Skeletal muscle cell (primary cell): ENCODE data around the gene CHN2.

ENCODE experiments used
- DNase-seq: peaks from one replicate; pipeline ENCODE4 v3.0.0-alpha.2; 2010; ENCODE audit warnings: low read depth
- H3K4me3 ChIP-seq: 2 replicates; pipeline ENCODE4 v1.5.1; 2011; ENCODE audit warnings: low read depth, mild to moderate bottlenecking, control low read depth, low read length, moderate library complexity

The CHN2 gene

DNA sequence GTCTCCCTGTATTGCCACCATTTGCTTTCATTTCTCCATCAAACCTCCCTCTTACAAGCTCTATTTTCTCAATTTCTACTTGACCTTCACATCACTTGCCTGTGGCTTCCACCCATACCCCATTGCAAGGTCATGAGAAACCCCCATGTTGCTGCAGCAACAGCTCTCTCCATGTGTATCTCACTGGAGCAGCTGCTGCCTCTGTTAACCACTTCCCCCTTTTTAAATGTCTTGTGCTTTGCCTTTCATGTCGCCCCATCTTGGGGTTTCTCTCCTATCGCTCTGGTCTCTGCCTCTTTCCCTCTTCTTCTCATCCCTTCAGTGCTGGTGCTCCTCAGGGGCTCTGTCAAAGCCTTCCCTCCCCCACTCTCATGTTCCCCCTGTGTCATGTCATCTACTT is 148.8 kb downstream of the CHN2 start:
- no peak overlapping the region for H3K4me3 ChIP-seq
- DNase-seq, result no peak

DNA sequence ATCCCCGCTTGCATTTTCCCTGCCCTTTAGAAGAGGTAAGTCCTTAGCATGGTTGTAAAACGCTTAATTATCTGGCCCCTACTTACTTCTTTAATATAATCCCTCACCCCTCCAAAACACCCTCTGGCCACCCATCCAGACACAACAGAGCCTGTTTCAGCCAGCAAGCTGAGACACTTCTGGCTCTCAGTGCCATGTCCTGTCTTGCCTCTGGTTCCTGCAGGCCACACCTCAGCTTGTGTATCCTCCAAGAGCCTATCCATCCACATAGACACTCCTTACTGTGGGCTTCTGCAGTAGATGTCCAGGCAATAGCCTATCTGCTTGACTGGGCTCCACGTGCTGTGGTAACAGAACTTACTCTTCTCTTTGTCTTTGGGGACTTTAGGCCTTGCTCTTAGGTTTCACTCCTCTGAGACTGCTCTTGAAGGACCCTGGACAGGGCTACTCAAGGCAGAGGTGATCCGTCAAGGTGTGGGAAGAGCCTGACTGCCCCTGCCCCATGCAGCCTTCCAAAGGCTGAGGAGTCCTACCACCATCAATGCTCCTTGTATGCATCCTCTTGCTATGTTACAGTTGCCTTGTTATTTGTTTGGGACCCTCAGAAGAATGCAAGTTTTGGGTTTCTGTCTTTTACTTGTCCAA is 149.9 kb downstream of the CHN2 start:
- no peak overlapping the region for H3K4me3 ChIP-seq
- no peak for DNase-seq

DNA sequence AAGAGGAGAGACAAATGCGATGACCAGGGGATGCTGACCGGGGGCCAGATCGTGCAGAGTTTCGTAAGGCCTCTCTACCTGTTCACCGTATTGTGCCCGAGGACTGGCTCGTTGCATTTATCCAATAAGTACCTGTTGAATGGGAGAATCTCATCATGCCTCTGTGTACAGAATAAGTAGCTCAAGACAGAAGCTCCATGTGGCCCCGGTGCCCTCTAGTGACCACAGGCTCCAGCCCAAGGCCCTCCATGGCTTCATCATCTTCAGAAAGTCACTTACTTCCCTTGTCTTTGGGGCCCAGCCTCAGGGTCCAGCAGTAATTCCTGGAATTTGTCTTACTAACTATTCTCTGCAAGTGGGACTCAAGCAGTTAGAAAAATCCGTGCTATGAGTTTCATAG is 151.0 kb downstream of the CHN2 start:
- H3K4me3 ChIP-seq, result no peak overlapping the region
- no peak for DNase-seq

DNA sequence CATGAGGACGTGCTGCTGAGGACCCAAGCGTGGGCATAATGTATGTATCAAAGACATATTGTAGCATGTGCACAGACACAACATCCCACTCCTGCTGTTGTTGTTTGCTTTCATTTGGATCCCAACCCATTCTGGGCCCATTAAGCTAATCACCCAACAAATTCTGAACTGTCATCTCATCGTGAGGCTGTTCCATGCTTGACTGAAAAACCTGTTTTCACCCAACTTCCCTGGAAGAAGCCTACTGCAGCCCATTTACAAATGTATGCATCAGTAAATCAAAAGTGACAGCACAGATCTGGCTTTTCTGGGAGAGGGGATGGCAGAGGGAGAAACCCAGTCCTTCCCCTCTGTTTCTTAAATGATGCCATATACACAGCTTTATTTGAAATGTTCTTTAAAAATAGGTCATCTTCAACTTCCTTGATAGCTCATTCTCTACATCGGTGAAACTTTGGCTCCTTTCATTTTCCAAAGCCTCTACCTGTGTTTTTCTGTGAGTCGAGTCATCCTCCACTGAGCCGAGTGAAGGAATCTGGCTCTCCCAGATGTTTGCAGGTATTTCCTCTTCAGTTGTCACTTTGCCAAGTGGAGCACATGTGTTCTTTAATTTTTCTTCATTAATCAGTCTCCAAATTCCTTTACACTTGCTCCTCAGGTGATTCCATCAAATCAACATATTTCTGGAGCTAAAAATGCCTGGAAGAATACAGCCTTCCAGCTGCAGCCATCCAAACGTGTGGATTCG is 151.8 kb downstream of the CHN2 start:
- DNase-seq, result no peak
- no peak overlapping the region for H3K4me3 ChIP-seq

DNA sequence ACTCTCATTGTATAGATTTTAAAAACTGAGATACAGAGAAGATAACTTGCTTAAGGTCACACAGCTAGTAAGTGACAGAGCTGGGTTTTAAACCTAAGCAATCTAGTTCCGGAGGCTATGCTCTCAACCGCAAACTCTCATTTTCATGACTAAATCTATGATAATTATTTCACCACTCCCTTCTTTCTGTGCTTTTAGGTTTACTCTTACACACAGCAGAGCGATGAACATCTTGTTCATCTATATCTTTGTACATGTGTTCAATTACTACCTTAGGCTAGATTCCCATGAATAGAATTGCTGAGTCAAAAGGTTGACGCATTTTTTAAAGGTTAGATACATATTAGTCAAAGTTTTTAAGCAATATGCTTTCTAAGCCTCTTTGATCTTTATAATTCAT is 154.8 kb downstream of the CHN2 start:
- no peak overlapping the region for H3K4me3 ChIP-seq
- no peak for DNase-seq

DNA sequence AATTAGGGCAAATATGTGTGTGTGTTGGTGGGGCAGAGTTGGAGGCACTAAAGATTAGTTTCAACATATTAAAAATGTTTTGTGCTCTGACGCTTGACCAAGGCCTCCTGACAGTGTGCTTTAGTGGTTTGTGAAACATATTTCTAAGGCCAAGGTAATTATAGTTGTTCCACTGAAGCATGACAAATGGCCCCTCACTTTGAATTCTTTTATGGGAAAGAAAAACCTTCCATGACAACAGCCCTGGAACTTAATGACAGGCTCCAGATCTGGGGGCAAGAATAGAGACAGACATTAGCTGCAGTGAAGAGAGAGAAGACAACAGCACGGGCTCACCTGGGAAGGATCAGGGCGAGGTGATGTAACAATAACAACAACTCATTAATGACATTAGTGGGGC is 155.8 kb downstream of the CHN2 start:
- H3K4me3 ChIP-seq, result no peak overlapping the region
- no peak for DNase-seq

DNA sequence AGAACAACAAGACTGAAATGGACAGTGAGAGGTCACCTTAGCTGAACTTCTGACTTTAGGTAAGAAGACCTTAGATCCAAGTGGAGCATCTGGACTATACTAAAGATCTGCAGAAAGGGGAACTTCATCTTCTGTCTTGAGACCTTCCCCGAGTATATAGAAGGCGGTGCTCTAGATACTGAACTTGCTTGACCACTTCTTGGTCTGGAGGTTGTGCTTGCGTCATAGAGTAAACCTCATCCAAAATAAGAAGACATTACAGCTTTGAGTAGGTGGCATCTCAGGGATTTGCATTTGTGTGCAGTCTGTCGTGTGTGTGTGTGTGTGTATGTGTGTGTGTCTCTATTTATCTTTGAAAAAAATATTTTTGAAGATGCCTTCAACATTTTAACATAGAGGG is 157.5 kb downstream of the CHN2 start:
- no peak for DNase-seq
- H3K4me3 ChIP-seq, result no peak overlapping the region

DNA sequence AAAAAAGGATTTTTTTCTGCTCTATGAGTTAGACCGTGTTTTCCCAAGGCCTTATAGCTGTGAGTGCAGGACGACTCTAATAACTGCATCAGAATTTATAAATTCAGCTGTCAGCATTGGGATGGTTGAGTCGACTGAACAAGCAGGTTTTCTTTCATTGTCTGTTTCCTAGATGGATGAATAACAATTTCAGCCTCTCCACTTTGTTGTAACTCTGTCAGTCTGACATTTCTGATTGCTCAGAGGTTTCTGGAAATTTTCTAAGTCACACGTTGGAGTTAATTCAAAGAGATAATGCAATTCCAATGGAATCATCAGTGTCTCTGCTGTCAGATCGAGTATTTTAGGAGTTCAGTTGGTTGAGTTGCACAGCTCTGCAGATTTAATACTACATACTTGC is 159.2 kb downstream of the CHN2 start:
- H3K4me3 ChIP-seq, result no peak overlapping the region
- DNase-seq, result no peak

DNA sequence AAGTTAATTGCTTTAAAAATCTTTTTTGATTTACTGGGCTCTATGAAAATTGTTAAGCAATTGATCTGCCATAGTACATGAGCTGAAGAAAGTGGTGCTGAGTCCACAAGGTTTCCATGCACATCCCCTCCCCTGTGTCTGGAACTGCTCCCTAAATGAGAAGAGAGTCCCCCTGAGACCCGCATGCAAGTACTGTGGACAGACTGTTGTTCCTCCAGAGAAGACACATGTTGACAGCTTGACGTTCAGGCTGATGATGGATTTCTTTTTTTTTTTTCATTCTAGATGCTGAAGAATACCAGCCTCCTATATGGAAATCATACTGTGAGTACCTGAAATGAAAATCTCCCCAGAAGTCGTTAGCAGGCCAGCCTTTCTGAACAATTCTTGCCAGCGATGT is 159.8 kb downstream of the CHN2 start:
- no peak overlapping the region for H3K4me3 ChIP-seq
- DNase-seq, result no peak

DNA sequence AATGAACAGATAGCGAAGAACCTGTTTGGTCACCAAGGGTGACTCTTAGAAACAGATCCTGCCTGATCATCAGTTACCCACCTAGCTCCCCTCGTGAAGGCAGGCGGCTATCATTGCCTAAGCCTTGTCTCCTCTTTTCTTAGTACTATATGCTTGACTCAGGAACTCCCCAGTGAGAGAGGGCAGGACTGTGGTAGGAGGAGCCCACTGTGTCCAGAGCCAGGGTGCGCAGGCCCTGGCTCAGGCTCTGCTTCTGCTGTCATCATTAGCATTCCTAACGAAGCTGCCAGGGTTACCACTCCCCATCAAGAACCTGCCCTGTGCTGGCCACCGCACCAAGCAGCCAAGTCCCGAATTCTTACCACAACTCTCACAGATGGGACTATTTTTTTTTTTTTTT is 160.8 kb downstream of the CHN2 start:
- DNase-seq, result no peak
- no peak overlapping the region for H3K4me3 ChIP-seq

DNA sequence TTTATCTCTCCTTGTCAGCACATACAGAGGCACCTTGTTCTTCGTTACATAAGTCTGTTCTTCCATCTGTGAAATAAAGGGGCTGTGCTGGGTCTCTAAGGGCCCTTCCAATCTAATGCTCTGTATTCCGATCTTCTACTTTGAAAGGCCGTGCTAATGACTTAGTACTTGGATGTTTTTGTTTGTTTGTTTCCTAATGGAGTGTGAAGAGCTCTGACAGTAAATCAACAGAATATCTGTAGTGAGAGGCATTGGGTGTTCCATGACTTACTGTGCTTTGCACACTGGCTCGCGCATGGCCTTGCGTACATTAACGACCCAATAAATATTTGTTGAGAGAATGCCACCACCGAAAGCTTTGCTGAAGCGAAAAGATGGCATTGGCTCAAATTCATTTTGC is 162.1 kb downstream of the CHN2 start:
- no peak for DNase-seq
- no peak overlapping the region for H3K4me3 ChIP-seq

DNA sequence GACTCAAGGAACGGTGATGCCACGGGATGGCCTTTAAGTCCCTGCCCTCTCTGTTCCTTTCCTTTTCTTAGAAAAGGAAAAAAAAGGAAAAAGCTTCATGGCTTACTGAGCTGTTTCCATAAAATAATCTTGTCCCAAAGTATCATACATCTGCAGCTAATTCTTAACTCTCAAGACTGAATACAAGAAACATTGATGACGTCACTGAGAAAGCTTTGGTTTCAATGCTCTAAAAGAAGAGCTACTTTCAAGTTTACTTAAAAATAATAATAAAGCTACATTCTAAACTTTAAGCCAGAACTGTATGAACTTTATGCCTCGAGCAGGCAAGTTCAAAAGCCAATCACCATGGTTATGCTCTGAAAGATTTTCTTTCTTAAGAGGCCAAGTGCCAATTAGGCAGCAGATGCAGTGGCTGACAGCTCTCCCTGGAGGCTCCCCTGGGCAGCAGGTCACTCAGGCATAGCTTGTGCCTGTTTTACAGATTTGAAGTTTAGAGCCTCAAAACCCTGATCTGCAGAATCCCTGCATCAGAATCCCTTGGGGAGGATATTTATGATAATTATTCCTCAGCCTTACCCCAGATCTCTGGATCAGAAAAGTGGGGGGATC is 165.0 kb downstream of the CHN2 start:
- DNase-seq, result no peak
- no peak overlapping the region for H3K4me3 ChIP-seq

DNA sequence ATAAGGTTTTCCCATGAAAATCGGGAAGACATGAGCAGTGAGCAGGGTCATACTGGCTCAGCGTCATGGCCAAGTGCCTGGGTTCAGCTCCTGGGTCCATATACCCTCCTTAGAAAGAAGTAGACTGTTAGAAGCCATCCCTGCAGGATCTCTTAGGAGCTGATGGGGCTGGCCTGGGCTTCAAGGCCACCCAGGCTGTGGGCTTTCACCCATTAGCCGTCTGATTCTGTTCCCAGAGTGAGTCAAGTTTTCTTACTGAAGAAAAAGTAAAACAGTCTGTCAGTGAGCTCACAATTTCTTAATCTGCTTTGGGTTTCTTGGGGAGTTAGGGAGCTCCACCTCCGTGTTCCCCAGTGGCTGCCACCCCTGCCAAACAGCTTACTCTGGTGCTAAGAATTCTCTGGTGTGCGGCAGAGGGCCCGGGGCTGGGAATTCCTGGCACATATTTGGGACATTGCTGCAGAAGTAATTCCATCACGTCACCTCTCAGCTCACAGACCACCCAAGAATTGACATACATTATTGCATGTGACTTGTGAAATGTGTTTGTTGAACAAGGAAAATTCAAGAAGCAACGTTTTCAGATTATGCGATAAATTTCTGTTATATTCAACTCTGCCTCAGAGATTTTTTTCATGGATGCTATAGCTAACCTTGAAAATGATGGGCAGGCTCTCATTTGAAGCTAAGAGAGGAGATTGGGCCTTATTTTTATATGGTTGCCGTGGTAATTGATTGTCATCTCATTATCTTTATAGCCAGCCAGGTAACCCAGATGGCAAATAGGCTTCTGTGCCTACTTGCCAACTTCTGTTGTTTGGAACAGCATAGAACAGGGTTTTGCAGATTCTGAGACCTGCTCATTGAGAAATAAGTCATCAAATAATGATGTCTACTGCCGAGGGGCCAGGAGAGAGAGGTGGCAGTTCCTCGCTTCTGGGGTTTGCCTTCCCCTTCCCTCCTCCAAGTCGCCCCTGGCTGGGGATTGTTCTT is 166.4 kb downstream of the CHN2 start:
- no peak for DNase-seq
- no peak overlapping the region for H3K4me3 ChIP-seq

DNA sequence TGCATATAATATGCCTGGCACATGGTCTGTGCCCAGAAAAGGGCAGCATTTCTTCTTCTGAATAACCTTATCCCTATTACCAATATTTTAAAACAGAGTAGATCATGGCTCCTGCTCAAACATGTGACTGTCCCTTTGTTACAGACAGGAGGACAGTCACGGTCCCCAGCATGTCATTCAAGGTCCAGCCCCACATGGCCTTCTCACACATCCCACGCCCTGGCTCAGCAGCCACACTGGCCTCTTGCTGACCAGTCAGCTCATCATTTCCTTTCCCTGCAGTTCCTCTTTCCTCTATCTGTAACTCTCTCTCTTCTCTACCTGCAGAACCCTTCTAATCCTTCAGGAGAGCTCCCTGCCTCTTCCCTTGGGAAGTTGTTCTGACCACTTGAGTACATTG is 167.8 kb downstream of the CHN2 start:
- DNase-seq, result no peak
- H3K4me3 ChIP-seq, result no peak overlapping the region

DNA sequence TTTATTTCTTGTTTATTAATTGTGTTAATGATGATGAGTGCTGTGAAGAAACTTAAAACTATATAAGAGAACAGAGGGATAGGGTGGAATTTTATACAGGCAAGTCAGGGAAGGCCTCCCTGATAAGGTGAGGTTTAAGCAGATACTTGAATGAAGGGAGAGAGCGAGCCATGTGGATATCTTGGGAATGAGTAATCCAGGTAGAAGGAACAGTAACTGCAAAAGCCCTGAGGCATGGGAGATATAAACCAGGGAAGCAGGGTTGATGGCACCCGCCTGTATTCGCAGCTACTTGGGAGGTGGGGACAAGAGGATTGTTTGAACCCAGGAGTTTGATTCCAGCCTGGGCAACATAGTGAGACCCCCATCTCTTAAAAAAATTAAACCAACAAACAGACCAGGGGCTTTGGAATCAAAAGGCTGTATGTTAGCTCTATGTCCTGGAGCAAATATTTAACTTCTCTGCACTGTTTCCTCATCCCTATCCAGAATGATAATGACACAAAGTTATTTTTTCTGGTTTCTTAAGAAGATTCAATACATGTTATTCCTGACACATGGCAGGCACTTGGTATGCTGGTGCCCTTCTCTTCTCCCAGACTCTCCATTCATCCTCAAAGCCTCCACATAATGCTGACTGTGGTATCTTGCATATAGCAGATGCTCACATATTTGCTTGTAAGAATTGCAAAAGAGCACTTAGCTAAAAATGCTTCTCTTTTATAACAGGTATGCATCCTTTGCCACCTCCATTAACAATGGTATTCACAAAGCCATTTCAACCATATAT is 169.3 kb downstream of the CHN2 start:
- no peak for DNase-seq

DNA sequence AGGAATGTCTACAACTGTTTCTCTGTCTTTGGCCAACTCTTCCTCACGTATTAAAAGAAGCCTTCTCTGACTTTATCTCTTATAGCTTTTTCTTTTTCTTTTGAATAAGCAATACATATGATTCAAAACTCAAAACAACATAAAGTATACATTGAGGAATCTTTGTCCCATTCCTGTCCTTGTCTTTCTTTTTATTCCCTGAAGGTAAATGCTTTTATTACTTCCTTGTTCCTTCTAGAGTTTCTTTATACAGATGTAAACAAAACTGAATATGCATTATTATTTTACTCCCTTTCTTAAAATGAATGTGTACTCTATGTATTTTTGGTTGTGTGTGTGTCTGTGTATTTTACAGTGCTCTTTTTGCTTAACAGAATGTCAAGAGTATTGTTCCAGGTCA is 170.1 kb downstream of the CHN2 start:
- no peak for DNase-seq
- H3K4me3 ChIP-seq, result no peak overlapping the region

More for the DNA sequence above, 169.3 kb downstream of the CHN2 start:
- no peak overlapping the region for H3K4me3 ChIP-seq

DNA sequence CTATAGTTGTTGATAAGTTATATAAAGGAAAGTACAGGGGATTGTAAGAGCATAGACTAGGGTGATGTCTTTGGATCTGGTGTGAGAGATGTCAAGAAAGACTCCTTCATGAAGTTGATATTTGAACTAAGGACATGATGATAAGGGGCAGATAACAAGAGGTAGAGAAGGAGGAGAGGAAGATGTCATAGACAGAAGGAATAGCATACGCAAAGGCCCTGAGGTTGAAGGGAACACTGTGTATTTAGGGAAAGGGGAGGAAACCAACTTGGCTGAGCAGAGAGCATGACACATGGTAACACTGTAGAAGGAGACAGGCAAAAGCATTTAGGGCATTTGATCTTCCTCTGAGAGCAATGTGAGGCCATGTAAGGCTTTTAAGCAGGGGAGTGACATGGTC is 170.8 kb downstream of the CHN2 start:
- DNase-seq, result no peak

DNA sequence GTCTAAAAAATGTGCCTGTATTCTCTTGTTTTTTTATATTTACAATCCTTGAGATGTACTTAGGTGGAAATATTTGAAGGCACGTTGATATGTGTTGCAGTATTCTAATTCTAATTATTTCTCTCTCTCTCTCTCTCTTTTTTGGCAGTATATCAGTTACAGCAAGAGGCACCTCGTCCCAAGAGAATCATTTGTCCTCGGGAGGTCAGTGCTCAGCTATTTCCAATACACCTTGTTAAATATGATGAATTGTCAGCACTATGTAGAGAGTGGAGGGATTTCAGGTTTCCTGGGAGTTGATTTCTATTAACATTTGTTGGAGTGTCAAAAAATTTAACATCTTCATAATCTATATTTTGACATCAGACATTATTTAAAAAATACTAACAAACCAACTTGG is 173.2 kb downstream of the CHN2 start:
- H3K4me3 ChIP-seq, result no peak overlapping the region
- DNase-seq, result no peak

More for the DNA sequence above, 170.8 kb downstream of the CHN2 start:
- no peak overlapping the region for H3K4me3 ChIP-seq

DNA sequence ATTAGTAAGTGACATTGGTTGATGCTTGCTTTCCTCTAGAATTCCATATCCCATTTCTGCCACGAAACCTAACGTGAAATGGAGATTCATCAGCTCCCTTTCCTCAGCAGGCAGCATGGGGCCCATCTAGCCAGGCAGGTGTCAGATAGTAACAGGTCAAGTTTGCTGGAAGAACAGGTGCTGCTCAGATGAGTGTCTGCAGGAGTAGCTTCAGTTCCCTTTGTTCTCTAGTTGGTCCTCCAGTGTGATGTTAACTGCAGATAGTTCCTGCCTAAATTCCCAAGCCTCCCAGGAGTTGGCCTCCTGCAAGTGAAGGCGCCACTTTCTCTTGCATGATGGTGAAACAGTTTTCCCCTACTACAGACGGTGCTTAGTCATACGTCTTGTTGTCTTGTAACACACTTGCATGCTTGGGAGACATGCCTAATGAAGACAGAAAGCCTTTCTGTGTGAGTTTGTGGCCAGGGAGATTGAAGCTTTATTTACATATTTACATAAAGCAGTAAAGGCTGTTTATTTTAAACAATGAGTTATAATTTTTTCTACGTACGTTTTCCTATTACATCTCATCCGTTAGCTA is 175.4 kb downstream of the CHN2 start:
- DNase-seq, result no peak
- no peak overlapping the region for H3K4me3 ChIP-seq
